AG08396 (cell line): Measurements from ENCODE around the gene PRKN.
A peak's percentile ranks its signal among the peaks of the same experiment; 100 is the strongest.

ENCODE experiments used
- DNase-seq: peaks from one replicate; pipeline ENCODE4 v3.0.0; 2012; ENCODE audit warnings: low spot score, mixed read lengths

Gene PRKN

DNA sequence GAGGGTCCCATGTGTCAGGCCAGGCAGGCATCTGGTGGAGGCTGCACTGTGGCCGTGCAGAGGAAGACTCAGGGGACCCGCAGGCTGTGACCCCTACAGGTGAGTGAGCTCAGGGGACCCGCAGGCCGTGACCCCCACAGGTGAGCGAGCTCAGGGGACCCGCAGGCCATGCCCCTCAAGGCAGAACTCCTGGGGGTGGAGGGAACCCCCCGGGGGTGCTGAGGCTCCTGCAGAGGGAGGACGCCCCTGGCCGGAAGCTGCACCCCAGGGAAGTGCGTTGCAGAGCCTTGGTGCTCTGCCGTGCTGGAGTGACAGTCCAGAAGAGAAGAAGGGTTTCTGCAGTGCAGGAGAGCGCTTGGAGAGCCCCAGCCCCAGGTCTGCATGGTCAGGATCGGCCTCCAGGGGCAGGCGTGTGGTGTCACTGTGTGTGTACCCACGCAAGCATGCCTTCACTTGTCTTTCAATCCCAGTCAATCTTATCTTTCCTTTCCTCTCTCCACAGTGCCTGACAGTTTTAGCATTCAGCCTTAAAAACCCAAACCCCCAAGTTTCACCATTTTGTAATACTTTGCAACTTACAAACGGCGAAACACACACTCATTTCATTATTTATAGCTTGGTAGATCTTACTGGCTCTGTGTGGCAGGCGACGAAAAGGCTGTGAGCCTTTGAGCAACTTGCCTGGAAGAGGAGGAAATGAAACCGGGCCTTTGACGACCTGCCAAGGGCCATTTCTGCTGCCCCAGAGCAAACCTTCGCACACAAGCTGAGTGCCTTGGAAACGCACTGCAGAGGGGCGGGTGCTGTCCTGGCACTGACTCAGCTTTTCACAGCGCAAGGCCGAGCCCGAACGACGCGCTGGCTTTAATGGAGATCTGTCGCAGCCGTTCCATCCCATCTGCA, 1352.3 kb downstream of the PRKN start:
- peak; percentile 76 for DNase-seq

DNA sequence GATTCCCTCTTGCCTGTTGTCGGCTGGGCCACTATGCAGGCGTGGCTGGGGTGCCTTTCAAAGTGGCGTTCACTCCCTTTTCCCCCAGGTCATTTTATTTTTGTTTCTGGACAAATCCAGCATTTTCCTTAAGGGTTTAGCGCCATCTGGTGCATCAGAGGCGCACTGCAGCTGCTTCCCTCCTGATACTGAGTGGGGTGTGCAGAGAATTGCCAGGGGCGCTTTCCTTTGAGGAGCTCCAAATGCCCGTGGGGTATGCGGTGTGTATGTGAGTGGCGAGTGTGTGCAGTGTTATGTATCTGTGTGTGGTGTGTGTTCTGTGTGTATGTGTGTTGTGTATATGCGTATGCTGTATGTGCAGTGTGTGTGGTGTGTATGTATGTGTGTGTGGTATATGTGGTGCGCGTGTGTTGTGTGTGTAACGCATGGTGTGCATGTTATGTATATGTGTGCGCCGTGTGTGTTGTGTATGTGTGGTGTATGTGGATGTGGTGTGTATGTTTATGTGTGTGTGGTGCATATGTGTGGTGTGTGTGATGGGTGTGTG, 1353.6 kb downstream of the PRKN start:
- DNase-seq, result peak; percentile 70

DNA sequence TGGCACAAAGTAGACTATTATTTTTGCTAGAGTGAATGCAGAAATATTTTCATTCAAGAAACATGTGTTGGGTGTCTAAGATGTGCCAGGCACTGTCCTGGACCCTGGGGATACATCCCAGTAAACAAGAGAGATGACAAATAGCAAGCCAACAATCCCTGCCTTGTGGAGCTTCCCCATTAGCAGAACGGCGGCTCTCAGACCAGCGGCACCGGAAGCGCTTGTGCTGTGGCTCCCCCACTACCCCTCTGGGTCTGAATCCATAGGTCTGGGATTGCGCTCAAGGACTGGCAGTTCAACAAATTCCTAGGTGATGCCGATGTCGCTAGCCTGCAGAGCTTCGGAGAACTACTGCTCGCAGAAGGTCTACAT, 1355.2 kb downstream of the PRKN start:
- no peak for DNase-seq

DNA sequence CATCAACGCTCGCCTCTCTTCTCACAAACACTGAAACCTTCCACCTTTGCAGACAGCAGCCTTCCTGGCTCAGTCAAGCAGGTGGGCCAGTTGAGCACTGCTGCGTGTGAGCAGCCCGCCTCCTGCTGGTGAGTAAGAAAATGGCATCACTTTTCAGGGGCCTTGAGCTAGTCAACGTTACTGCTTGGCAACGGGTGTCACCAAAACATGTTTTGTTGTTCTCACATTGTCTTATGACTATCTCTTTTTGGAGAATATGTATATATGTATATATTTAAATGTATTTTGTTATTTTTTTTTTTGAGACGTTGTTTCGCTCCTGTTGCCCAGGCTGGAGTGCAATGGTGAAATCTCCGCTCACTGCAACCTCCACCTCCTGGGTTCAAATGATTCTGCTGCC, 1356.7 kb downstream of the PRKN start:
- peak; percentile 76 for DNase-seq

DNA sequence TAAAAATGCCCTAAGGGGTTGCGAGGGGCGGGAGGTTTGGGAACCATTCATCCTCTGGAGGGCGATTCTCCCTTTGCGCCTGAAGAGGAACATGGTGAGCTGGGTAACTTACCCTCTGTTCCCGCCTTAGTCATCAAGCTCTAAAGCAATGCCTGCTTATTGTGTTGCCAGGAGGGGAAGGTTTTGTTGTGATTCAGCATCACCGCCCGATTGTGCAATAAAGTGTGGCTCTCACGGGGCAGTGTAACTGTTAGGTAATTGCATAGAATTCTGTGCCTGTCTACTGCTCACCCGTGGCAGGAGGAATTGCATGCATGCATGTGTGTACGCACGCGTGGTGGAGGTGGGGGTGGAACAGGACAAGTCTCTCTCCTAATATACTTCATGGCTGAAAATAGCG, 1358.2 kb downstream of the PRKN start:
- DNase-seq, result peak; percentile 41

DNA sequence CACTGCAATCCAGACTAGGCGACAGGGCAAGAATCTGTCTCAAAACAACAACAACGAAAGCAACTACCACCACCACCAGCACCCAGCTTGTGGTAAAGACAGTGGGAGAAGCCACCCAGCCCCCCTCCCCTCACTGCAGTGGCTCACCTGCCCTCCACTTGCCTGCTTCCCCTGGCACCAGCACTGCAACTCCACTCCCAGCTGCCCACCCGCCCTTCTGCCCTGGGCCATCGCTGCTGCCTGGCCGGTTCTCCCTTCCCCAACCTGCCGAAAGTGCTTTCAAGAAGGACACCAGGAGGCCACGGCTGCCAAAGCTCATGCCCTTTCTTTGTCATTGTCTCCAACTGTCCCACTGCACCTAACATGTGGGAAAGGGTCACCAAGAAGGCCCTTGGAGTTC, 1359.1 kb downstream of the PRKN start:
- DNase-seq, result no peak

DNA sequence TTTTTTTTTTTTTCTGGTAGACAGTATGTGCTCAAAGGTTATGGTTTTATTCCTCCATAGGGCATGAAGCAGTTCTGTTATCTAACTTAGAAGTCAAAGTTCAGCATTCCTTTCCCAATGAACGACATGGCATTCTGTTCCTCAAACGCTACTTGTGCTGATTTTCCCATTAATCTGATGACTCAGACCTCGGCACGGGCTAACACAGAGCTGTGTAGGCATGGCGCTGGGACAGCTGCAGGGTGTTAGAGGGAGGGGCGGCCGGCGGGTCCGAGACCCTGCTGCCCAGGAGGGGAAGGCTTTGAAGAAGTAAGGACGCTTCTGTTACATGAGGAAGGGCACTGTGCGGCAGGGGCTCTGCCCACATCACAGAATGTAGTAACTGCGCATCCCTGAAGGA, 1360.1 kb downstream of the PRKN start:
- no peak for DNase-seq

DNA sequence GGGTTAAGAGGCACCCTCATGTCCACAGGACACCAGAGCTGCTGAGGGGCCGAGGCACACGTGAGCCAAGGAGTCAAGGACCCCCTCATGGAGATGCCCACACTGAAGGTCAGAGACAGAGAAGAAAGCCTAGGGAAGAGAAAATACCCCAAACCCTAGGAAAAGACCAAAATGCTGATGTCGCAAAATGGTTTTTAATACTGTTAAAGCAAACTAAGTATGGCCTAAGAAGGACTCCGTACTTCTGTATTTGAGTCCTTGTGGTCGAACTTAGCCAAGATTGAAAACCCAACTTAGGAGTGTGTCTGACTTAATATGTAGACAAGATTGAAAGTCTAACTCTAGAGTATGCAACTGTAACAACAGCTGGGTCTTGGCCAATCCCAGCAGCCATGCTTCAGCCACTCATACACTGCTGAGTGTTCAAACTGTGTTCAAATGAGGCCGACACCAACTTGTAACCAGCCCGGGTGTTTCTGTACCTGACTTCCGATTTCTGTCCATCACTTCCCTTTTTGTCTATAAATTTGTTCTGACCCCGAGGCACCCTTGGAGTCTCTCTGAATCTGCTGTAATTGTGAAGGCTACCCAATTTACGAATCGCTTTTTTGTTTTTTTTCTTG, 1361.2 kb downstream of the PRKN start:
- DNase-seq, result no peak

DNA sequence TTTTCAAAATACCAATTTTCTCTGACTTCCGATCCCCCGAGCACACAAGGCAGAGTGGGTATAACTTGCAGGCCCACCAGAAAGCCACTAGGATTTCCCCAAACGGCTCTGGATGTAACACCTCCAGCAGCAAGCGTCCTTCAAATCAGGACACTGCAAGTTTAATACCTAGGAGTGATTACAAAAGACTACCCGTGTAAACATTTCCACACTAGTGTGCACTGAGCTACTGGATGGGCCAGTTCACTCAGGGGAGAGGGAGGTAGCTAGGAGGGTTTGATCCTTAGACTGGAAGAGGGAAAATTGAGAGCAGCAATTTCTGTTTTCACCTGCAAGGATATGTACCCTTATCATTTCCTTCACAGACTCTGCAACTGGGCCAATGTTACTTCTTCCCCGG, 1361.9 kb downstream of the PRKN start:
- DNase-seq, result no peak

DNA sequence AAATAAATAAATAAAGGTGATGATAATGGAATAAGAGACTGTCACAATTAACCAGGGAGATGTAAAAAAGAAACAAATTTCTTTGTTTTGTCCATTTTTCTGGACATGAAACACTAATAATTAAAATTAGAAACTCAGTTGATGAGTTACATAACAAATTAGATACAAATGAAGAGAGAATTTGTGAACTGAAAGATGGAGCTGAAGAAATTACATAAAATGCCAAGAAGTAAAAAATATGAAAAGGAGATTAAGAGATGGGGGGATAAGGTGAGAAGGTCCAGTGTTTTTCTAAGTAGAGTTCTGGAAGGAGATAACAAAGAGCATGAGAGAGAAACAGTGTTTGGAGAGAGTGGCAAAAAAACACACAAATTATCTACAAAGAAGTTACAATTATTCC, 1364.3 kb downstream of the PRKN start:
- no peak for DNase-seq

DNA sequence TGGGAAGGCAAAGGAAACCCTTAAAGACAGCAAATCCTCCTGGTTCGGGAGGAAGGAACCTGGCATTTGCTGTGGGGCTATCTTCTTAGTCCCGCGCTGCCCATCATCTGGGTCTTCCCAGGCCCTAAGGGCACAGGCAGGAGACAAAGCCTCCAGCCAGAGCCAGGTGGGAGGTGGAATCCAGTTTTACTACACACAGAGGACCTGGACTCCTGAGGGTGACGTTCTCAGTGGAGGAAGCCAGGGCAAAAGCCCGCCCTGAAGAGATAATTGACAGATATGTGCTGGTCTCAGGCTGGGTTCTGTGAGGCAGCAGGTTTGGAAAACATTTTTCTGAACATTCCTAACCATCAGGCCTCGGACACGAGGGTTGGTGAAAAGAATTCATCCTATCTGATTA, 1365.3 kb downstream of the PRKN start:
- DNase-seq, result no peak

DNA sequence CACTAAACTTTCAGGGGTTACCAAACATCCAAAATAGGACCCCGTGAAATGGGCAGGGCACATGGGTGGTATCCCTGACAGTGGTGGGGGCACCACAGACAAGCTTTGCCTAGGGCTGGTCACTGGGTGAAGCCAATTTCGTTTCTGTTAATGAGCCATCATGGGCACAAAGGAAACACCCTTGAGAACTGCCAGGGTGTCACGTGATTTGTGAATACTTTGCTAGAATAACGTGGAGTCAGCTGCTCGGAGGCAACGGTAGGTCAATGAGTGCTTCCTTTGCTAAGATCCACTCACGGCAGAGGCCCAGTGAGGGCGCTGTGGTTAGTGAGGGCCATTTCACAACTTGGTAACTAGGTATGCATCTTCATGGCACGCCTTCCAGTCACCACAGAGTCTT, 1366.0 kb downstream of the PRKN start:
- no peak for DNase-seq

DNA sequence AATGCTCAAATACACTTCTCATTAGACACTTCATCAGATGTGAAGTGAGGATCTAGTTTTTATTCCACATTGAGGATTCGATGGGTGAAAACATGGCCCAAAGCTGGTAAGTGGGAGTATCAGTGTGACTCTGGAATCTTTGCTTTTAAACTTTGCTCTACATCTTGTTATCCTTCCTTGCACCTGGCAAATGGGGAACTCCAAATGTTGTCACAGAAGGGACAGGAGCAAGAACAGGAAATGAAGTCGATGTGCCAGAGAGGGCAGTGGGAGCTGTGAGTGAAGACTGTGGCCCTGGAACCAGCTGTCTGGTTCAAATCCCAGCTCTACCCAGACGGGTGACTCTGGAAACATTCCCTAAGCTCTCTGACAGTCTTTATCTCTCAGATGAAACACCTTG, 1367.0 kb downstream of the PRKN start:
- no peak for DNase-seq

DNA sequence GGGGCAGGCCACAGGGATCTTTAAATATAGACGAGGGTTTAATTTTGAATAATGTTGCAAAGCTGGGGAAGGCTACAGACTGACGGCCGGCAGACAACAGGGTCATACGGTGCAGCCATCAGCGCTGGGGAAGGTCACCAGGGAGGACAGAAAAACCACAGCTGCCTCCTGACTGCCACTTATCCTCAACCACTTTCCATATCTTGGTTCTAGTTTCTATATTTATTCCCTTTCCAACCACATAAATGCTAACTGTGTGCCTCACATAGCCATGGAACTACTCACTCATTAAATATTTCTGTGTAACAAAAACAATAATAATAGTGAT, 1368.0 kb downstream of the PRKN start:
- DNase-seq, result no peak

DNA sequence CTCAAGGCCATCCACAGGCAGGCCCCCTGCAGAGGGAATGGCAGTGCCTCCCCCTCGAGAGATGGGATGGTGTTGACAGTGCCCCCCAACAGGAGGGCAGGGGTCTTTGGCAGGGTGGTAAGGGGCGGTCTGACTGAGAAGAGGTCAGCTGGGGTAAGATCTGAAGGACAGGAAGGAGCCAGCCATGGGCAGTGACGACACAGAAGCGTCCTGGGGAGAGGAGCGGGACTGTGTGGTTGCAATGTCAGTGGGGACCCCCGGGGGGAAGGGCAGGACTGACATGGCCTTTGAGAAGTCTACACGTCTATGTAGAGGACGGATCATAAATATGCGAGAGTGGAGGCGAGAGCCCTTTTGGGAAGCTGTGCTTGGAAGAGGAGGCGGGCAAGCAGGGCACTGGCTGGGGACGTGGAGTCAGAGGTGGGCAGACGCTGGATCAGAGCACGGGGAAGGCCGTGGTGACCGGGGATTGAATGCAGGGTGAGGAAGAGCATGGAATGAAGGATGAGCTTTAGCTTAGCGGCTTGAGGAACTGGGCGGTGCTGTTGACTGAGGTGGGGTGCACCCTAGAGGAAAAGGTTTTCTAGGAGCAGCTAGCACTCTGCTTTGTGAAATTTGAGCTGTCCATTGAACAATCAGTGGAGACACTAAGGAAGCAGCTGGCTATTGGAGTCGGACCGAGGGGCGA, 1371.3 kb downstream of the PRKN start:
- no peak for DNase-seq

DNA sequence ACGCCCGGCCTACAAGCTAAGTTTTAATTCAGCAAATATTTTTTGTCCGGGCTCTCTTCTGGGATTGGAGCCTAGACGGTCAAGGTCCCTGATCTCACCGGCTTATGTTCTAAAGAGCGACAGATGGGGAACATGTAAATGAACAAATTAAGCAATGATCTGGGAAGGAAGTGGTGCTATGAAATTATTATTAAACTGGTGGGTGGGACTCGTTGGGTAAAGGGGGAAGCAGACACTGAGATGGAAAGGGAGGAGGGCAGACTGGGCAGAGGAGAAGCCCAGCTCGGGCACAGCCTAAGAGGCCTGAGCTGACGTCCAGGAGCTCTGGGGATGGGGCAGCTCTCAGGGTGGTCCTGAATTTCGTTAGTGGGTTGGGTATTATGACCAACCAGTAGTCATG, 1371.9 kb downstream of the PRKN start:
- DNase-seq, result no peak

DNA sequence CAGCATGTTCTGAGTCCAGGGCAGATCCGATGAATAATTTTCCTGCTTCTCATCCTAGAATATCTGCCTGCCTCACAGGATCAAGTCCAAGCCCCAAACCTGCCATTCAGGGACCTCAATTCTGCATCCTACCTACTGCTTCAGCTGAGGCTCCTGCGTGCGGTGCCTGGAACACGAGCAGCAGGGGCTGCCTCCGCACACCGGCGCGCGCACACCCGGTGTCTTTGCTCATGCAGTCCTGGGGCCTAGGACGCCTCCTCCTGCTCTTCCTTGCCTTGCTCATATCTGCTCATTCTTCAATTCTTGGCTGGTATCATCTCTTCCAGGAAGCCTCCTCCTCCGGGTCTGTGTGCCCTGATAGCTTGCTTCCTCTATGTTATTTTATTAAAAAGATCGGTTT, 1372.6 kb downstream of the PRKN start:
- no peak for DNase-seq

DNA sequence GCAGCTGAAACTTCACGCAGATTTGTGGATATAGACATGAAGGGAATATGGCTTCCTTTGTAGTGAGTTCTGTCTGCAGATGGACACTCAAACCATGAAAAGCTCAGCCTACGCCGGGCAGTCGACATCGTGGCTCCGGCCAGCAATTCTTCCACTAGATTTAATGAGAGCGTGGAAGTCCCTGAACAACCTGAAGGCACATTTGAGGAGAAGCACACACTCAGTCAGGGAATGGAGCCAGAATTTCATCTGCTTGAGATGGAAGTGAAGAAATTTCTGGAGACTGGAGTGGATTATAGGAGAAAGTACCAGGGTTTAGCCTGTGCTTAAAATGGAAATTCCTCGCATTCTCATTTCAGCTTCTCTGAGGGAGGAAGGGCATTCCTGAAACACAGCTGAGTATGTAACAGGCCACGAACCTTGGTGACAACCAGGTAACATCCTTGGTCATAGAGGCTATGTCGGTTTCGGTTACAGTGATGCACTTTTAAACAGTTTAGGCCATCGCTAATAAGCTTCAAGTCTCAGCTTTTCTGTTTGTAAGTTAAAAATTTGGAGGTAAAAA, 1373.2 kb downstream of the PRKN start:
- DNase-seq, result no peak

DNA sequence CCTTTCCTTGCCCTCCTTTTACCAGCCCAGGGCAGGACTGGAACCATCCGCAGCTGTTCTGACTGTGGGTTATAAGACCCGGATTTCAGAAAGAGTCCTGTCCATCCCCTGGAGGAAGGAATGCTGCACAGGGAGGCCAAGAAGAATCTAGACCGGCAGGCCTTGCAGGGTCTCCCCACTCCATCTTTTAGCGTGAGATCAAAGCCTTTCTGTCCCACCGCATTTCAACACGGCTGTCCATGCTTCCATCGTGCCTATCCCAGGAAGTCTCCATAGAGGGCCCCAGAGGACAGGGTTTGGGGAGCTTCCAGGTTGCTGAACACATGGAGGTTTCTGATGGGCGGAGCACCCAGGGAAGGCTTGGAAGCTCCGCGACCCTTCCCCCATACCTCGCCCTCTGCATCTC, 1374.4 kb downstream of the PRKN start:
- DNase-seq, result no peak

DNA sequence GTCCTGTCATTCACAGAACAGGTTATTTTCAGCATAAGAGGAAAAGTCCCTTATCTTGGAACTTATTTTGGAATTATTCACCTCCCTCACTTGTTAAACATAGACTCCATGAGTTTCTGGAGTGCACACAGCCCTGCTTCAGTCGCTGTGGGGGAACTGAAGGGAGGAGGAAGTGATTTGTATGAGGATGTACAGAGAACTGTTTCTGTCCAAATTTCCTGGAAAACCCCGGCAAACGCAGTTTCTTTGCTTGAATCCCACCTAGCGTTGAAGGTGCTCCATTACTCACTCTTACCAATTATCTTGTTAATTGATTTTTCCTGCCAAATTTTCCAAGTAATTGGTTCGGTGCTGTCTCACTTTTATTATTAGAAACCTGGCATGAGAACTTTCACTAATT, 1375.7 kb downstream of the PRKN start:
- no peak for DNase-seq

DNA sequence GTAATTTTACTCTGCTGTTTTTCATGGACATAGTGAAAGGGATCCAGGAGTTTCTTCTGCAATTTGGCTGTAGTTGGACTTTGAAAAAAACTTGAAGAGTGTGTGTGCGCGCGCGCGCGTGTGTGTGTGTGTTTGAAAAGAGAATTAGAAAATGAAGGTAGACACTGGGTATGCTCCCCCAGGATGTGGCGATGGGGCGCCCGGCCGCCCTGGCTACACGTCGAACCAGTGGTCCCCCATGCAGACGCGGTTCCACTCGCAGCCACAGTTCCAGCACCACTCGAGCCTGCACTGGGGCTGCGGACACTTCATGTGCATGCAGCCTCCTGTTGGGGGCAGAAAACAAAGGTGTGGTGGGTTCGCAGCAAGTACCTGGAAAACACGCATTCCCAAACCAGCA, 1377.7 kb downstream of the PRKN start:
- no peak for DNase-seq

DNA sequence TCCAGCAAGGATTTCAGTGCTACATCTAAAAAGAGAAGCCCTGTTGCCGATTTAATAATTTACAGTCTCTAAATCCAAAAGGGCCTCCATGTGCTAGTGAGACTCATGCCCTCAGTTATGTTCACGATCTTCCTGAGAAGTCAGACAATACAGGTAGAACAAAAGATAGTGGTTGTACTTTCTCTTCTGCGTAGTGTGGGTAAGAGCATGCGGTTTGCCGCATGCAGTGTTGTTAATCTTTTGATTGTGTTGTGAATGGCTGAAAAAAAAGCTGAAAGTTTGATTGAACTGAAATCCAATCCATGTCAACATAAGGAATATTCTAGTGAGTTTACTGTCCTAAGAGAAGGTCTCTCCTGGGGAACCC, 1379.0 kb downstream of the PRKN start:
- DNase-seq, result no peak
